K562 (cell line): ENCODE measurements around the gene GALNT5. TPM values are rescaled to one million over a fixed set of nuclear protein-coding genes. Genes with fewer than 3 reads are reported as not detected.
A peak's percentile ranks its signal among the peaks of the same experiment; 100 is the strongest.

Experiments used
- ATAC-seq: fragments of 200-7000 bp; cut with Tn5 transposase; 3 replicates; pipeline ENCODE4 v1.9.1; 2020; ENCODE audit warnings: moderate library complexity
- BruUV-seq: library from RNA; stranded (reverse); fragments of 400-500 nt; replicated peaks from 2 replicates; lab custom pipeline; 2021; lab: Mats Ljungman, UMichigan
- CTCF ChIA-PET: fragments of 300-600 bp; formaldehyde crosslinking; extraction: SDS; loops from one replicate; lab custom pipeline; 2021; ENCODE audit warnings: low intra/inter-chr PET ratio; lab: Yijun Ruan, JAX
- POLR2A ChIA-PET: fragments of 300-600, 350-650 bp; sonication (Branson Sonifier 250); formaldehyde crosslinking; extraction: SDS; loops from one replicate; lab custom pipeline; 2021; ENCODE audit warnings: antibody characterized with exemption, inconsistent platforms; lab: Yijun Ruan, JAX
- DNase-seq, 4 experiments: peaks; one replicate each; pipeline versions ENCODE4 v3.0.0 to v3.0.0-alpha.2; 2011 to 2018; ENCODE audit warnings: low spot score in 3 of 4, mixed read lengths in 3 of 4; ENCODE audit errors: extremely low read depth in 1 of 4
- FAIRE-seq: peaks from 2 replicates; lab custom pipeline; 2011; peaks lifted over from hg19 to GRCh38; lab: Jason Lieb, UNC
- H2AFZ ChIP-seq: 2 replicates; pipeline ENCODE4 v1.6.0; 2011; ENCODE audit warnings: low read depth, low read length, control low read depth, inconsistent platforms
- H3K27ac ChIP-seq: fragments of 200-600 bp; 3 replicates; pipeline ENCODE4 v1.8.0; 2011; ENCODE audit warnings: low read depth, mild to moderate bottlenecking, control low read depth, inconsistent platforms, low read length, moderate library complexity, mixed read lengths; ENCODE audit errors: extremely low read depth
- H3K27me3 ChIP-seq, 2 experiments: fragments of 300-600 bp in 1 of 2; 2 replicates in 1 of 2; 3 replicates in 1 of 2; pipeline versions ENCODE4 v1.6.0 to v1.8.0; 2011; ENCODE audit warnings: inconsistent platforms in 2 of 2, low read length in 2 of 2, mild to moderate bottlenecking in 1 of 2, mixed read lengths in 1 of 2, moderate library complexity in 1 of 2; ENCODE audit not compliant: control insufficient read depth in 2 of 2, insufficient read depth in 2 of 2
- H3K36me3 ChIP-seq: fragments of 300-600 bp; 3 replicates; pipeline ENCODE4 v1.8.0; 2011; ENCODE audit warnings: mild to moderate bottlenecking, low read length, inconsistent platforms; ENCODE audit not compliant: control insufficient read depth, insufficient read depth
- H3K4me1 ChIP-seq, 2 experiments: fragments of 200-600 bp in 1 of 2; replicated peaks in 1 of 2; 2 replicates in 1 of 2; 3 replicates in 1 of 2; pipeline versions ENCODE4 v1.5.1 to v1.8.0; 2011; ENCODE audit warnings: inconsistent platforms in 2 of 2, low read length in 2 of 2, mild to moderate bottlenecking in 1 of 2, mixed read lengths in 1 of 2, moderate library complexity in 1 of 2; ENCODE audit not compliant: control insufficient read depth in 2 of 2, insufficient read depth in 2 of 2
- H3K4me2 ChIP-seq: 2 replicates; pipeline ENCODE4 v1.6.1; 2011; ENCODE audit warnings: low read length, control low read depth, inconsistent platforms, mixed read lengths; ENCODE audit not compliant: insufficient read depth
- H3K4me3 ChIP-seq: fragments of 200-600 bp; sonication (generic), shearing (Covaris generic); 2 replicates; pipeline ENCODE4 v1.5.1; 2016; ENCODE audit warnings: control low read depth, inconsistent platforms
- H3K79me2 ChIP-seq: fragments of 200-600 bp; 3 replicates; pipeline ENCODE4 v1.8.0; 2011; ENCODE audit warnings: low read length, inconsistent platforms; ENCODE audit not compliant: control insufficient read depth, insufficient read depth
- H3K9ac ChIP-seq, 2 experiments: 2 replicates each; pipeline versions ENCODE4 v1.6.0 to v1.6.1; 2011; ENCODE audit warnings: low read depth in 2 of 2, low read length in 2 of 2, control low read depth in 1 of 2, inconsistent platforms in 1 of 2, mild to moderate bottlenecking in 1 of 2, mixed read lengths in 1 of 2; ENCODE audit not compliant: insufficient read depth in 1 of 2
- H3K9me1 ChIP-seq: one replicate; pipeline ENCODE4 v1.6.0; 2011; ENCODE audit warnings: inconsistent platforms, mild to moderate bottlenecking, low read length, moderate library complexity; ENCODE audit not compliant: control insufficient read depth, insufficient read depth
- H3K9me3 ChIP-seq: replicated peaks from 2 replicates; pipeline ENCODE4 v1.5.1; 2011; ENCODE audit warnings: low read depth, low read length, inconsistent platforms; ENCODE audit not compliant: control insufficient read depth, insufficient read depth
- H4K20me1 ChIP-seq: replicated peaks from 2 replicates; pipeline ENCODE4 v1.6.1; 2011; ENCODE audit warnings: low read length, inconsistent platforms, mixed read lengths; ENCODE audit not compliant: control insufficient read depth, insufficient read depth
- CBFA2T3 ChIP-seq: fragments of 450-650 bp; IDR thresholded peaks from 2 replicates; pipeline ENCODE4 v1.6.1; 2017
- HNRNPK ChIP-seq: fragments of 200-400 bp; formaldehyde crosslinking; IDR thresholded peaks from one replicate; pipeline ENCODE4 v1.6.1; 2018; ENCODE audit warnings: mild to moderate bottlenecking, low read depth, low read length; ENCODE audit not compliant: poor library complexity, severe bottlenecking
- IRF9 ChIP-seq: fragments of 450-650 bp; IDR thresholded peaks from 2 replicates; pipeline ENCODE4 v1.6.1; 2016; ENCODE audit warnings: missing biosample characterization, missing genetic modification characterization
- NFIC ChIP-seq: fragments of 450-650 bp; IDR thresholded peaks from 2 replicates; pipeline ENCODE4 v1.6.1; 2017; ENCODE audit warnings: mild to moderate bottlenecking, inconsistent platforms
- PCBP2 ChIP-seq: fragments of 200-400 bp; formaldehyde crosslinking; IDR thresholded peaks from 2 replicates; pipeline ENCODE4 v1.6.1; 2018; ENCODE audit warnings: low read length, low read depth, mild to moderate bottlenecking, moderate library complexity; ENCODE audit not compliant: poor library complexity, severe bottlenecking
- WGBS: fragments of 100-300 bp; shearing (Covaris generic); methylation state at CpG from one replicate; pipeline ENCODE4 v1.1.6; 2016; ENCODE audit warnings: low coverage, mixed read lengths; ENCODE audit not compliant: insufficient coverage; ENCODE audit errors: missing lambda C conversion rate; 5-methylcytosine and 5-hydroxymethylcytosine counted together
- in situ Hi-C: fragments of 300-500 bp; cut with MboI; formaldehyde crosslinking; loops from 4 replicates; pipeline ENCODE4 v1.15.0; 2018; ENCODE audit warnings: inconsistent platforms, mixed read lengths
- intact Hi-C: fragments of 100-400 bp; cut with micrococcal nuclease; formaldehyde crosslinking; loops from 2 replicates; pipeline ENCODE4 v1.14.2; 2022
- polyA plus RNA-seq, 8 experiments: library from polyadenylated mRNA; depleted of rRNA in 4 of 8; stranded (reverse) in 5 of 8; unstranded in 3 of 8; fragments of >200 nt; fragmentation: Nextera tagmentation in 2 of 8; fragmentation: Illumina TruSeq in 1 of 8; extraction: Ambion mirVana in 2 of 8; extraction: Trizol in 1 of 8; gene quantifications; 2 replicates each; pipeline versions ENCODE4 v1.2.1 to v1.2.3, GENCODE V29; 2011 to 2014; ENCODE audit warnings: inconsistent platforms in 1 of 8, missing spikeins in 1 of 8
- total RNA-seq, 7 experiments: library from RNA; depleted of rRNA in 6 of 7; stranded (reverse); fragments of >200 nt in 6 of 7; fragmentation: Illumina TruSeq in 2 of 7; extraction: Trizol in 2 of 7; gene quantifications; 2 replicates each; pipeline versions ENCODE4 v1.2.1 to v1.2.3, GENCODE V29; 2011 to 2021; ENCODE audit warnings: low replicate concordance in 1 of 7

GALNT5 gene
- total and polyA plus RNA-seq, 9 of the 15 experiments (the other 6 are each of a cell fraction or from before 2014, with no cell fraction given), result 21.6 to 73.0 (median 54.7) TPM

- WGBS, result 92% methylated on average over 2 of the region's 2 CpGs
- peak; percentile 47 for TF ChIP-seq NFIC
- no peak for TF ChIP-seq CBFA2T3
- Histone ChIP-seq H4K20me1 (no peaks in the 10 kb centered on the region), H3K27ac (no peak overlapping the region), H3K36me3 (peaks cover 88% of the 10 kb centered on the region), H3K4me1 (no peaks in the 10 kb centered on the region; a peak in 2 of 5 replicates), H3K9ac (no peak overlapping the region), H3K4me2 (no peak overlapping the region), H3K9me1 (no peaks in the 10 kb centered on the region), H3K4me3 (no peak overlapping the region), H3K79me2 (peaks cover 55% of the 10 kb centered on the region), H2AFZ (no peak overlapping the region), H3K27me3 (no peaks in the 10 kb centered on the region), H3K9me3 (no peaks in the 10 kb centered on the region)
- ATAC-seq (no peak), DNase-seq (no peak), FAIRE-seq (no peak)
- CTCF ChIA-PET, result no interaction called here
- BruUV-seq, result no TSS peak
- intact Hi-C loops (no loop called here), in situ Hi-C loops (no loop called here)
- POLR2A ChIA-PET, result interaction anchor here (0.7 kb wide), 1 partner anchor 14 kb away, joined by 4 read pairs; no protein-coding TSS in a partner anchor
These were observed 26.0 kb downstream of the GALNT5 start for GRCh38 chr2:157283468-157283867.

GRCh38 chr2:157287160-157287559 is 29.7 kb downstream of the GALNT5 start:
- no peaks in the 10 kb centered on the region for H3K27me3 ChIP-seq
- no peak overlapping the region for H3K4me3 ChIP-seq
- no peak for DNase-seq
- intact Hi-C loops (no loop called here), in situ Hi-C loops (no loop called here)
- H3K9me1 ChIP-seq, result no peaks in the 10 kb centered on the region
- no peak overlapping the region for H3K4me2 ChIP-seq
- POLR2A ChIA-PET, result interaction anchor here (0.7 to 1.6 kb wide), 4 partner anchors 8 to 29 kb away, joined by 3 to 6 read pairs (median 4); no protein-coding TSS in a partner anchor
- peaks cover 22% of the 10 kb centered on the region; the same call in 2 of the 3 replicates for H3K79me2 ChIP-seq
- H3K27ac ChIP-seq, result no peak overlapping the region
- no peak for FAIRE-seq
- TF ChIP-seq IRF9 (tag) (no peak), PCBP2 (peak; percentile 85), HNRNPK (peak; percentile 51)
- TF ChIP-seq, all 486 proteins: peak for 2
- no peak overlapping the region for H2AFZ ChIP-seq
- CTCF ChIA-PET, result no interaction called here
- WGBS, result 80% methylated on average over 1 of the region's 1 CpG
- no peaks in the 10 kb centered on the region for H4K20me1 ChIP-seq
- H3K36me3 ChIP-seq, result peaks cover 93% of the 10 kb centered on the region
- no peak overlapping the region for H3K9ac ChIP-seq
- H3K9me3 ChIP-seq, result no peaks in the 10 kb centered on the region
- H3K4me1 ChIP-seq, result peaks cover 0 to 3% of the 10 kb centered on the region in 2 experiments; a peak in 2 of 5 replicates
- no peak for ATAC-seq
- no TSS peak for BruUV-seq
